Pulmonary artery endothelial cell (primary cell): ENCODE results near the gene PLEKHA6. TPM values are rescaled to one million over a fixed set of nuclear protein-coding genes. Genes with fewer than 3 reads are reported as not detected.

Experiments
- DNase-seq: peaks from one replicate; pipeline ENCODE4 v3.0.0-alpha.2; 2011; ENCODE audit warnings: low read depth, low spot score
- total RNA-seq: library from RNA; depleted of rRNA; stranded (reverse); fragments of >200 nt; gene quantifications from 2 replicates; pipeline ENCODE4 v1.2.3, GENCODE V29; 2014

Gene PLEKHA6
- total RNA-seq, 1 donor from 2014 or later, result 5.7 TPM

- peak; percentile 64 for DNase-seq
These were observed 169.2 kb downstream of the PLEKHA6 start for GRCh38 chr1:204190212-204191211.

GRCh38 chr1:204188959-204189639 lies 170.6 kb downstream of the PLEKHA6 start:
- no peak for DNase-seq

GRCh38 chr1:204186597-204186996 lies 173.1 kb downstream of the PLEKHA6 start:
- no peak for DNase-seq

- no peak for DNase-seq
These were observed 178.6 kb downstream of the PLEKHA6 start for GRCh38 chr1:204181116-204181515.

- DNase-seq, result no peak
These were observed 179.6 kb downstream of the PLEKHA6 start for GRCh38 chr1:204180133-204180532.

- DNase-seq, result no peak
These were observed 181.0 kb downstream of the PLEKHA6 start for GRCh38 chr1:204178487-204179281.

GRCh38 chr1:204177133-204177532 lies 182.6 kb downstream of the PLEKHA6 start:
- DNase-seq, result no peak

GRCh38 chr1:204176049-204176448 lies 183.7 kb downstream of the PLEKHA6 start:
- no peak for DNase-seq

- no peak for DNase-seq
These were observed 184.8 kb downstream of the PLEKHA6 start for GRCh38 chr1:204174958-204175357.

- no peak for DNase-seq
These were observed 187.2 kb downstream of the PLEKHA6 start for GRCh38 chr1:204172404-204173029.

GRCh38 chr1:204171751-204172178 lies 188.0 kb downstream of the PLEKHA6 start:
- DNase-seq, result peak; percentile 48

GRCh38 chr1:204170494-204171155 lies 189.1 kb downstream of the PLEKHA6 start:
- DNase-seq, result no peak

GRCh38 chr1:204169858-204170257 lies 189.9 kb downstream of the PLEKHA6 start:
- DNase-seq, result no peak

Other genes with a start within 250 kb of the PLEKHA6 start
- 13.5 and 14.2 TPM in 2 replicates for gene ETNK2, start 207.9 kb downstream of the PLEKHA6 start, total RNA-seq
- not detected in 2 replicates for gene REN, start 193.6 kb downstream of the PLEKHA6 start, total RNA-seq
- gene KISS1, start 163.4 kb downstream of the PLEKHA6 start, total RNA-seq, result 0.67 and 0.79 TPM in 2 replicates
- gene GOLT1A, start 145.9 kb downstream of the PLEKHA6 start, total RNA-seq, result not detected in 2 replicates
- 34.6 and 37.5 TPM in 2 replicates for gene PPP1R15B, start 51.9 kb upstream of the PLEKHA6 start, total RNA-seq
- 22.4 and 25.0 TPM in 2 replicates for gene PIK3C2B, start 134.9 kb upstream of the PLEKHA6 start, total RNA-seq
- 17.3 and 23.0 TPM in 2 replicates for gene MDM4, start 156.5 kb upstream of the PLEKHA6 start, total RNA-seq